A549 (cell line): Measurements from ENCODE around the gene ANKRD10. TPM values are rescaled to one million over a fixed set of nuclear protein-coding genes. Genes with fewer than 3 reads are reported as not detected.

Source experiments
- ATAC-seq, 2 experiments: fragments of 200-7000 bp in 1 of 2; fragments of >200 bp in 1 of 2; cut with Nextera tagmentation in 1 of 2; cut with Tn5 transposase in 1 of 2; 3 replicates each; pipeline versions ENCODE4 v1.8.0 to v1.9.1; 2018 to 2020; ENCODE audit warnings: mild to moderate bottlenecking in 1 of 2, moderate library complexity in 1 of 2
- CTCF ChIA-PET: fragments of 300-600 bp; sonication (Branson Sonifier 250); formaldehyde crosslinking; extraction: SDS; loops from one replicate; lab custom pipeline; 2021; ENCODE audit warnings: antibody characterized with exemption, inconsistent platforms; lab: Yijun Ruan, JAX
- POLR2A ChIA-PET: fragments of 350-600 bp; formaldehyde crosslinking; extraction: SDS; loops from one replicate; lab custom pipeline; 2021; ENCODE audit warnings: antibody characterized with exemption, inconsistent platforms; lab: Yijun Ruan, JAX
- DNase-seq, 2 experiments: peaks; one replicate each; pipeline versions ENCODE4 v3.0.0 to v3.0.0-alpha.2; 2011 to 2016; ENCODE audit warnings: low read depth in 1 of 2, low spot score in 1 of 2
- FAIRE-seq: peaks from 2 replicates; lab custom pipeline; 2011; peaks lifted over from hg19 to GRCh38; lab: Jason Lieb, UNC
- H3K27ac ChIP-seq, 2 experiments: fragments of >200 bp; sonication (Bioruptor Twin); formaldehyde crosslinking; 3 replicates each; pipeline ENCODE4 v1.5.1; 2016 to 2017
- H3K4me1 ChIP-seq: fragments of >200 bp; sonication (Bioruptor Twin); formaldehyde crosslinking; 3 replicates; pipeline ENCODE4 v1.6.1; 2016
- H3K4me2 ChIP-seq: fragments of >200 bp; sonication (Bioruptor Twin); formaldehyde crosslinking; 3 replicates; pipeline ENCODE4 v1.6.1; 2016
- H3K4me3 ChIP-seq: fragments of >200 bp; sonication (Bioruptor Twin); formaldehyde crosslinking; 3 replicates; pipeline ENCODE4 v1.5.1; 2016
- H3K9me3 ChIP-seq: fragments of >200 bp; sonication (Bioruptor Twin); formaldehyde crosslinking; 3 replicates; pipeline ENCODE4 v1.6.1; 2016
- ATOH8 ChIP-seq: fragments of 250-450 bp; sonication (Bioruptor Pico); IDR thresholded peaks from 2 replicates; pipeline ENCODE4 v1.5.0; 2020; ENCODE audit warnings: low read depth, mild to moderate bottlenecking, moderate library complexity
- CTCF ChIP-seq: fragments of >200 bp; sonication (Bioruptor Twin); formaldehyde crosslinking; IDR thresholded peaks from 3 replicates; pipeline ENCODE4 v1.5.1; 2016
- FOSB ChIP-seq: fragments of 250-450 bp; sonication (Bioruptor Pico); IDR thresholded peaks from 2 replicates; pipeline ENCODE4 v1.5.0; 2020; ENCODE audit warnings: mild to moderate bottlenecking, moderate library complexity
- GATA3 ChIP-seq: IDR thresholded peaks from 2 replicates; pipeline ENCODE4 v1.6.1; 2012; ENCODE audit warnings: borderline replicate concordance
- HMGXB4 ChIP-seq: fragments of 250-450 bp; sonication (Bioruptor Pico); IDR thresholded peaks from 2 replicates; pipeline ENCODE4 v1.5.0; 2021; ENCODE audit warnings: mild to moderate bottlenecking, moderate library complexity, borderline replicate concordance
- HOXA7 ChIP-seq: fragments of 250-450 bp; sonication (Bioruptor Pico); IDR thresholded peaks from 2 replicates; pipeline ENCODE4 v1.5.0; 2020; ENCODE audit warnings: mild to moderate bottlenecking, moderate library complexity
- HOXB5 ChIP-seq: fragments of 250-450 bp; sonication (Bioruptor Pico); IDR thresholded peaks from 2 replicates; pipeline ENCODE4 v1.5.0; 2020; ENCODE audit warnings: mild to moderate bottlenecking, moderate library complexity
- JUN ChIP-seq, 2 experiments: fragments of >200 bp; sonication (Bioruptor Twin); formaldehyde crosslinking; IDR thresholded peaks; 2 replicates in 1 of 2; 3 replicates in 1 of 2; pipeline ENCODE4 v1.6.1; 2016 to 2017
- KDM1A ChIP-seq: fragments of 200-600 bp; sonication (generic); IDR thresholded peaks from 2 replicates; pipeline ENCODE4 v1.6.1; 2016; ENCODE audit warnings: low read depth, mild to moderate bottlenecking
- KDM5A ChIP-seq: fragments of 200-600 bp; sonication (generic); IDR thresholded peaks from 2 replicates; pipeline ENCODE4 v1.6.1; 2016; ENCODE audit warnings: antibody characterized with exemption, mild to moderate bottlenecking
- MAX ChIP-seq: IDR thresholded peaks from 2 replicates; pipeline ENCODE4 v1.6.1; 2012
- MYC ChIP-seq: IDR thresholded peaks from 2 replicates; pipeline ENCODE4 v1.6.1; 2012; ENCODE audit warnings: mild to moderate bottlenecking, inconsistent platforms, low read length, improper control_type of control experiment, borderline replicate concordance
- NFE2L2 ChIP-seq: fragments of 150-350 bp; conservative IDR thresholded peaks from 2 replicates; pipeline ENCODE4 v1.6.1; 2014; ENCODE audit warnings: low read length
- NR3C1 ChIP-seq: fragments of >200 bp; sonication (Bioruptor Twin); formaldehyde crosslinking; IDR thresholded peaks from 3 replicates; pipeline ENCODE4 v1.6.1; 2017
- PHF8 ChIP-seq: fragments of 200-600 bp; sonication (generic); IDR thresholded peaks from 2 replicates; pipeline ENCODE4 v1.6.1; 2016; ENCODE audit warnings: low read depth, mild to moderate bottlenecking, antibody characterized with exemption, moderate library complexity, borderline replicate concordance
- POLR2A ChIP-seq: IDR thresholded peaks from 2 replicates; pipeline ENCODE4 v1.6.1; 2012; ENCODE audit warnings: mild to moderate bottlenecking, low read length
- RARB ChIP-seq: fragments of 250-450 bp; sonication (Bioruptor Pico); IDR thresholded peaks from 2 replicates; pipeline ENCODE4 v1.8.0; 2021; ENCODE audit warnings: mild to moderate bottlenecking, moderate library complexity
- RCOR1 ChIP-seq: fragments of 150-350 bp; IDR thresholded peaks from 2 replicates; pipeline ENCODE4 v1.6.1; 2014; ENCODE audit warnings: antibody characterized with exemption, low read length, low read depth
- REST ChIP-seq: fragments of 200-600 bp; sonication (generic); IDR thresholded peaks from 2 replicates; pipeline ENCODE4 v1.6.1; 2016; ENCODE audit warnings: antibody characterized with exemption, mild to moderate bottlenecking, moderate library complexity
- RFX5 ChIP-seq: fragments of 450-650 bp; IDR thresholded peaks from 2 replicates; pipeline ENCODE4 v1.7.1; 2014; ENCODE audit warnings: antibody characterized with exemption, mild to moderate bottlenecking, moderate library complexity
- RNF2 ChIP-seq: fragments of 200-600 bp; sonication (generic); IDR thresholded peaks from 2 replicates; pipeline ENCODE4 v1.6.1; 2016; ENCODE audit warnings: low read depth, mild to moderate bottlenecking, antibody characterized with exemption, moderate library complexity, borderline replicate concordance
- SMC3 ChIP-seq: fragments of >200 bp; sonication (Bioruptor Twin); formaldehyde crosslinking; IDR thresholded peaks from 3 replicates; pipeline ENCODE4 v1.6.1; 2018; ENCODE audit warnings: inconsistent platforms
- ZC3H11A ChIP-seq: fragments of 450-650 bp; IDR thresholded peaks from 2 replicates; pipeline ENCODE4 v1.6.1; 2014; ENCODE audit warnings: antibody characterized with exemption, mild to moderate bottlenecking
- ZFP36 ChIP-seq: fragments of 450-650 bp; IDR thresholded peaks from 2 replicates; pipeline ENCODE4 v1.6.1; 2014; ENCODE audit warnings: borderline replicate concordance; ENCODE audit not compliant: partially characterized antibody
- ZSCAN20 ChIP-seq: fragments of 250-450 bp; sonication (Bioruptor Pico); IDR thresholded peaks from 2 replicates; pipeline ENCODE4 v1.8.0; 2022; ENCODE audit warnings: mild to moderate bottlenecking, moderate library complexity
- WGBS: methylation state at CpG from one replicate; pipeline ENCODE4 v1.1.6; 2017; ENCODE audit errors: missing lambda C conversion rate; 5-methylcytosine and 5-hydroxymethylcytosine counted together
- polyA plus RNA-seq, 4 experiments: library from polyadenylated mRNA; depleted of rRNA in 3 of 4; stranded (reverse); fragments of >200 nt; fragmentation: RNase III in 1 of 4; extraction: RNeasy Plus Mini Kit Qiagen cat#74134 plus additional on column Dnase treatment in 1 of 4; gene quantifications; 2 replicates in 3 of 4; 3 replicates in 1 of 4; pipeline ENCODE4 v1.2.3, GENCODE V29; 2011 to 2017

The ANKRD10 gene
- polyA plus RNA-seq, 2 of the 4 experiments (the other 2 are of a cell fraction), result 32.1 to 66.0 TPM

GRCh38 chr13:110950356-110950755, 35.5 kb upstream of the ANKRD10 start:
- H3K9me3 ChIP-seq, result no peaks in the 10 kb centered on the region
- FAIRE-seq, result no peak
- TF ChIP-seq RFX5 (no peak), ZSCAN20 (CRISPR knock-in tag) (no peak), NFE2L2 (no peak), RCOR1 (no peak), NR3C1 (no peak), PHF8 (no peak), CTCF (no peak), KDM5A (no peak), RARB (no peak), JUN (IDR thresholded peaks at IDR 0.05) (no peak), HMGXB4 (CRISPR knock-in tag) (no peak)
- TF ChIP-seq, all 56 proteins: peak for 0
- no peak overlapping the region for H3K4me3 ChIP-seq
- no peak for DNase-seq
- no peak overlapping the region for H3K4me2 ChIP-seq
- 80% methylated on average over 8 of the region's 8 CpGs for WGBS
- no peak overlapping the region for H3K27ac ChIP-seq
- H3K4me1 ChIP-seq, result peaks cover 9% of the 10 kb centered on the region; the same call in 2 of the 3 replicates
- ATAC-seq, result no peak
- ChIA-PET POLR2A (no interaction called here), CTCF (interaction anchor here (2.0 kb wide), 1 partner anchor 35 kb away, joined by 5 read pairs; no protein-coding TSS in a partner anchor)

GRCh38 chr13:110949628-110950027, 34.8 kb upstream of the ANKRD10 start:
- DNase-seq, result no peak
- Histone ChIP-seq H3K4me1 (peaks cover 2% of the 10 kb centered on the region; the same call in 1 of the 3 replicates), H3K9me3 (no peaks in the 10 kb centered on the region), H3K4me2 (no peak overlapping the region), H3K27ac (no peak overlapping the region), H3K4me3 (no peak overlapping the region)
- ChIA-PET CTCF (no interaction called here), POLR2A (no interaction called here)
- TF ChIP-seq KDM1A, result no peak
- no peak for TF ChIP-seq ZC3H11A
- TF ChIP-seq HOXA7 (CRISPR knock-in tag), result no peak
- TF ChIP-seq MYC, result no peak
- TF ChIP-seq RNF2, result no peak
- no peak for TF ChIP-seq FOSB (CRISPR knock-in tag)
- TF ChIP-seq ZFP36, result no peak
- TF ChIP-seq SMC3, result no peak
- no peak for TF ChIP-seq MAX
- TF ChIP-seq HOXB5 (CRISPR knock-in tag), result no peak
- no peak for TF ChIP-seq RCOR1
- no peak for TF ChIP-seq GATA3
- WGBS, result 81% methylated on average over 4 of the region's 4 CpGs
- no peak for FAIRE-seq
- ATAC-seq, result no peak

GRCh38 chr13:110949116-110949515, 34.2 kb upstream of the ANKRD10 start:
- FAIRE-seq (no peak), ATAC-seq (no peak), DNase-seq (no peak)
- POLR2A ChIA-PET, result no interaction called here
- Histone ChIP-seq H3K4me2 (no peak overlapping the region), H3K9me3 (no peaks in the 10 kb centered on the region), H3K4me3 (no peak overlapping the region), H3K27ac (no peak overlapping the region), H3K4me1 (no peaks in the 10 kb centered on the region)
- CTCF ChIA-PET, result no interaction called here
- no CpG with 5 or more reads among the region's 12 CpGs for WGBS
- TF ChIP-seq KDM1A (no peak), CTCF (no peak), PHF8 (no peak), KDM5A (no peak), POLR2A (no peak), JUN (IDR thresholded peaks at IDR 0.05) (no peak), NR3C1 (no peak), ATOH8 (no peak), REST (no peak)
